ENCODE results near the gene CARNS1.

Gene CARNS1

GRCh38 chr11:67376063-67376820 is 39.2 kb upstream of the CARNS1 start:
- DNase-seq = no peak

- no peak for DNase-seq
These were observed 38.3 kb upstream of the CARNS1 start for GRCh38 chr11:67376873-67377808.

GRCh38 chr11:67378544-67378943 is 36.9 kb upstream of the CARNS1 start:
- no peak for DNase-seq

- DNase-seq = no peak
These were observed 36.1 kb upstream of the CARNS1 start for GRCh38 chr11:67379061-67380058.

- no peak for DNase-seq
These were observed 34.1 kb upstream of the CARNS1 start for GRCh38 chr11:67381244-67381972.

GRCh38 chr11:67382276-67383136 is 33.0 kb upstream of the CARNS1 start:
- peak; percentile 86 for DNase-seq

- no peak for DNase-seq
These were observed 30.6 kb upstream of the CARNS1 start for GRCh38 chr11:67384851-67385366.

- DNase-seq = no peak
These were observed 28.4 kb upstream of the CARNS1 start for GRCh38 chr11:67387069-67387468.

GRCh38 chr11:67387518-67387917 is 28.0 kb upstream of the CARNS1 start:
- no peak for DNase-seq

- peak; percentile 58 for DNase-seq
These were observed 26.0 kb upstream of the CARNS1 start for GRCh38 chr11:67389477-67389876.

GRCh38 chr11:67390947-67391303 is 24.6 kb upstream of the CARNS1 start:
- DNase-seq = no peak

- peak; percentile 96 for DNase-seq
These were observed 23.9 kb upstream of the CARNS1 start, which contains the start of gene RAD9A for GRCh38 chr11:67391304-67392182. Gene RAD9A (plus strand): TSS chr11:67391986. CDS start chr11:67392045, 59 bp downstream.

GRCh38 chr11:67392183-67392715 is 23.2 kb upstream of the CARNS1 start:
- no peak for DNase-seq

GRCh38 chr11:67393437-67393836 is 22.0 kb upstream of the CARNS1 start:
- DNase-seq = no peak

- no peak for DNase-seq
These were observed 21.5 kb upstream of the CARNS1 start for GRCh38 chr11:67393990-67394389.

- DNase-seq = no peak
These were observed 19.8 kb upstream of the CARNS1 start for GRCh38 chr11:67395555-67396258.

- DNase-seq = no peak
These were observed 19.3 kb upstream of the CARNS1 start for GRCh38 chr11:67396259-67396581.

GRCh38 chr11:67396587-67397389 is 18.7 kb upstream of the CARNS1 start:
- no peak for DNase-seq

Data from activated CD4-positive, alpha-beta T cell treated with anti-CD3 and anti-CD28 coated beads, Interleukin-10, Interleukin-2, amounts not matched to agents 100 ng/mL and 50 ng/mL, durations not matched to agents 16 hours and 8 hours (primary cell).